ENCODE data around the gene ST6GALNAC5.

ST6GALNAC5 gene

DNA sequence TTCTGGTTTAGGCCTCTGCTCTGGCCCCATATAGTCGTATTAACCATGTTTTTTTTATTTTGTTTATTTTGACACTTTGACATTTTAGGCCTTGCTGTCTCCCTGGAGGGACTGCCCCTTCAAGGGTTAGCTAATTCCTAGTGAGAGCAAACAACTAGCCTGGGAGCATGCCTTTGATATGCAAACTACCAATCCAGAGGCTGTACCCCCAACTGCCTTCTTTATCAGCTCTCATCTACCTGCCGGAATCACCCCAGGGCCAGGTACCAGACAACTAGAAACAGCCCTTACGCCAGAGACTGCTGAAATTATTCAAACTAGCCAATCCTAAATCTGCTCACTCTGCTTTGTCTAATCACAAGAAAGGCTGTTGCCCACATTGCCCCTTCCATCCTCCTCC, 13.0 kb upstream of the ST6GALNAC5 start:
- no peak for DNase-seq (ENCODE audit: low read depth)
- H3K4me3 ChIP-seq (replicated peaks; ENCODE audit: low read depth, low read length), result no peak overlapping the region
- TF ChIP-seq, protein P1, sequence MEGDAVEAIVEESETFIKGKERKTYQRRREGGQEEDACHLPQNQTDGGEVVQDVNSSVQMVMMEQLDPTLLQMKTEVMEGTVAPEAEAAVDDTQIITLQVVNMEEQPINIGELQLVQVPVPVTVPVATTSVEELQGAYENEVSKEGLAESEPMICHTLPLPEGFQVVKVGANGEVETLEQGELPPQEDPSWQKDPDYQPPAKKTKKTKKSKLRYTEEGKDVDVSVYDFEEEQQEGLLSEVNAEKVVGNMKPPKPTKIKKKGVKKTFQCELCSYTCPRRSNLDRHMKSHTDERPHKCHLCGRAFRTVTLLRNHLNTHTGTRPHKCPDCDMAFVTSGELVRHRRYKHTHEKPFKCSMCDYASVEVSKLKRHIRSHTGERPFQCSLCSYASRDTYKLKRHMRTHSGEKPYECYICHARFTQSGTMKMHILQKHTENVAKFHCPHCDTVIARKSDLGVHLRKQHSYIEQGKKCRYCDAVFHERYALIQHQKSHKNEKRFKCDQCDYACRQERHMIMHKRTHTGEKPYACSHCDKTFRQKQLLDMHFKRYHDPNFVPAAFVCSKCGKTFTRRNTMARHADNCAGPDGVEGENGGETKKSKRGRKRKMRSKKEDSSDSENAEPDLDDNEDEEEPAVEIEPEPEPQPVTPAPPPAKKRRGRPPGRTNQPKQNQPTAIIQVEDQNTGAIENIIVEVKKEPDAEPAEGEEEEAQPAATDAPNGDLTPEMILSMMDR (IDR thresholded peaks at IDR 0.05; ENCODE audit: low read length, missing control alignments), result no peak

DNA sequence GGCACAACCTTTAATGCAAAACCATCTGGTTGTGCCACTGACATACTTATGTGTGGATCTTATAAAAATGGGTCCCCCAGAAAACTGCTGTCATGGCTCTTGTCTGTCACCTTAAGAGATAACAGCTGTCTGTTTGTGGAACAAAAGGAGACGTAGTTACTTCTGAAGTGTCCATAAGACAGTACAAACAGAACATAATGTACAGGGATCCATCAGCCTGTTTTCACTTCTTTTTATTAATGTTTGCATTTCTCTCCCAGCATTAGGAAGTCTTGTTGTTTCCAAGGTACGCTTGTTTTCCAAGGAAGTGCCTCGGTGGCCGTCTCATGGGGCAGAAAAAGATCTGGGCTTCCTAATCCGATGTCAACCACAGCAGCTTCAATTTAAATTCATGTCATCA, 11.2 kb upstream of the ST6GALNAC5 start:
- H3K4me3 ChIP-seq (replicated peaks; ENCODE audit: low read depth, low read length), result no peak overlapping the region
- no peak for DNase-seq (ENCODE audit: low read depth)
- TF ChIP-seq, protein P1 (IDR thresholded peaks at IDR 0.05; ENCODE audit: low read length, missing control alignments), result no peak

DNA sequence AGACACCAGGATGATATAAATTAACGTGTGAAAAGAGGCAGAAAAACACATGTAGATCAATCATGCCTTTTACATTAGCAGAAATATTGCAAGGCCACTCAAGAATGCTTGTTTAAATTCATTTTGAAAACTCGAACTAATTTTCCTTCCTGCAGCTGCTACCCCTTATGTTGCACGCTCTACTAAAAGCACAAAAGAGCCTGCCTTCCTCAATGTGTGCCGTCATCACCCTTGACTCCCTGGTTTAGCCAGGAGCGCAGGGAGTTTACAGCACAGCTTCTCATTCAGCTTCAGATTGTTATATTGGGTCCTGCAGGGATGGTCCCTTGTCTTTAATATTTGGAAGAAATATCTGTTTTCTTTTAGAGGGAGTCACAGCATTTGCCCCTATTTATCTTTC, 10.1 kb upstream of the ST6GALNAC5 start:
- H3K4me3 ChIP-seq (replicated peaks; ENCODE audit: low read depth, low read length), result no peak overlapping the region
- DNase-seq (ENCODE audit: low read depth), result no peak
- TF ChIP-seq, protein P1 (IDR thresholded peaks at IDR 0.05; ENCODE audit: low read length, missing control alignments), result no peak

DNA sequence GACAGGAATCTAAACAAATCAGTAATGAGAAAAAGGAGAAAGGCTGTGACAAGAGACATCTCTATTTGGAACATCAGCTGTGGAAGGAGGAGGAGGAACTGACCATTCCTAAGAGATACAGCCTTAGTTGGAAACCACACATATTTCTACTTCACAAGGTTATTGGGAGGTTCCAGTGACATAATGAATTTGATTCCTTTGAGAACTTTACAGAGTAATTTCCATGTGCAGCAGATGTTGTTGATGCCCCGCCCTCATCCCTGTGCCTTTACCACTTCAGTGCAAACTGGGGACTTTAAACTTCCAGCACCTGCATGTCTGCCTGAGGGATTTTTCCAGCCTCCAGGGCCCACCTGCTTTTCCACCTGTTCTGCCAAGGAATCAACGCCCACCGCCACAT, 9.3 kb upstream of the ST6GALNAC5 start:
- H3K4me3 ChIP-seq (replicated peaks; ENCODE audit: low read depth, low read length), result no peak overlapping the region
- no peak for DNase-seq (ENCODE audit: low read depth)

DNA sequence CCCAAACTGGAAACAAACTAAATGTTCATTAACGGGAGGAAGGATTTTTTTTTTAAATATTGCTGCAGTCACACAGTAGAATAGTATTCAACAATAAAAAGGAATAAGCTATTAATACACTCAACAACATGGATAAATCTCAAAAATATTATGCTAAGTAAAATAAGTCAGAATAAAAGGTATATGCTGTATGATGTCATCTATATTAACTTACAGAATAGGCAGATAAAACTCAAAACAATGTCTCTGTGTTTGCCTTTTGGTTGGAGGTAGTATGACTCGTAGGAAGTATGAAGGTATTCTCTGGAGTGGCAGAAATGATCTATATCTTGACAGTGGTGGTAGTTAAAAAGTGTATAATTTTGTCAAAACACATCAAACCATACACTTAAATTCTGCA, 6.1 kb upstream of the ST6GALNAC5 start:
- DNase-seq (ENCODE audit: low read depth), result no peak
- H3K4me3 ChIP-seq (replicated peaks; ENCODE audit: low read depth, low read length), result no peak overlapping the region
- TF ChIP-seq, protein P1 (IDR thresholded peaks at IDR 0.05; ENCODE audit: low read length, missing control alignments), result no peak

More for the DNA sequence above, 9.3 kb upstream of the ST6GALNAC5 start:
- TF ChIP-seq, protein P1 (IDR thresholded peaks at IDR 0.05; ENCODE audit: low read length, missing control alignments), result no peak

DNA sequence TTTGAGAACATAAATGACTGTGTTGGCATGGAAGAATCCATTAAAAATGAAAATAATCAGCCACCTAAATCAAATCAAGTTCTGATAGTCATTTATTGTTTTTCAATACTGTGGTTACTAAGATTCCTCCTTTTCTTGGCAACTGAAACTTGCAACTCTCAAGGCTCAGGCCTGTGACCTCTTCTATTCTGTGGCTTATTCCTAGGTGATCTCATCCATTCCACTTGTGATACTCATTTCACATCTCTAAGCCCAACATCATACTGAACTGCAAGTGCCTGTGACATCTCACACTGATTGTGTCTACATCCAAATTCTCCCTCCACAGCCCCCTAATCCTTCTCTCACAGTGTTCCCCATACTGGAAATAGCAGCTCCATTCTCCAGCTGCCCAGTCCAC, 4.8 kb upstream of the ST6GALNAC5 start:
- no peak for DNase-seq (ENCODE audit: low read depth)
- H3K4me3 ChIP-seq (replicated peaks; ENCODE audit: low read depth, low read length), result no peak overlapping the region
- TF ChIP-seq, protein P1 (IDR thresholded peaks at IDR 0.05; ENCODE audit: low read length, missing control alignments), result no peak

DNA sequence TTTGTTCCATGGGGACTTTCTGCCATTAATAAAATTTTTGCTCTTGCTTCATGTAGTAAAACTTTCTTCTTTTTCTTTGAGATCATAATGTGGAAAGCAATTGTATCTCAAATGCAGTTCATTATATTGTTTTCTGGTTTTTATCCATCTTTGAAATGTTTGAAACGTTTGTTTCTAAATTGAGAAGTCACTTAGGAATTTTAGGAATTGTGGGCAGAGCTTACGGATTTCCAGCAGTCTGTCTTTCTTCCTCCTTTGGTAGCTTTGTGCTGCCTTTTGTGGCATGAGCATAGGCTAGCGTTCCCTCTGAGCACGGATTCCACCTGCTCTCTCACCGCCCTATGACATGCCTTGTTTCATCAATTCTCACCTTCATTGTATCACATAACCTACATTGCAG, 2.9 kb upstream of the ST6GALNAC5 start:
- DNase-seq (ENCODE audit: low read depth), result no peak
- TF ChIP-seq, protein P1 (IDR thresholded peaks at IDR 0.05; ENCODE audit: low read length, missing control alignments), result no peak
- H3K4me3 ChIP-seq (replicated peaks; ENCODE audit: low read depth, low read length), result no peak overlapping the region

Measured in fibroblast of pulmonary artery (primary cell).